CD4-positive, alpha-beta T cell treated with Interleukin-17A for 1 hour (primary cell): ENCODE data around the gene C6orf132.

ENCODE experiments used
- DNase-seq: peaks from one replicate; pipeline ENCODE4 v3.0.0-alpha.2; 2020

C6orf132 gene

DNA sequence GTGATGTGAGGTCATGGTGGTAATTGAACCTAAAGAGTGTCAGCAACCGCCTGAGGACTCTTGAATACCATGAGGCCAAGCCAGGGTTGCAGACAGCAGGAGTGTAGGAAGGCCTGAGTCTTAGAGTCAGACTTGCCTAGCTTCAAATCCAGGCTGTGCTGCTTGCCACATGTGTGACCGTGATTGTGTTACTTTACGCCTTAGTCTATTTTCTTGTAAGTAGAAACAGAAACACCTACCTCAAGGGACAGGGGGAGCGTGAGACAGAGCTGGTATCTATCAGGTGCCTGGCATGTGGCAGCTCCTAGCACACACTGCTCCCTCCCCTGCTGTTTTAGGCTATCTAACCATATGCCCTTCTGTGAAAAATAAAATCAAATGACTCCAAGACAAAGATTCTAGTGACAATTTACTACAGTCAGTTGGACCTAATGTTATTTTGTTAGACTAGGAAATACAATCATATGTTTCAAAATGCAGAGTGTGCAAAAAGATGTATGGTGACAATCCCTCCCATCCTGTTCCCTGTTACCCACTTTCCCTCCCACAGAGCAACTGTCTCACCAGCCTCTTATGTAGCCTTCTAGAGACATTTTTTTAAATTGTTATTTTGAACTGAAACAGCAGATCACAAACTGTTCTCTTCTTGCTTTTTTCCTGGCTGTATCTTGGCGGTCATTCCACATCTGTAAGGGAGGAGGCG is 70.4 kb downstream of the C6orf132 start:
- DNase-seq = no peak

DNA sequence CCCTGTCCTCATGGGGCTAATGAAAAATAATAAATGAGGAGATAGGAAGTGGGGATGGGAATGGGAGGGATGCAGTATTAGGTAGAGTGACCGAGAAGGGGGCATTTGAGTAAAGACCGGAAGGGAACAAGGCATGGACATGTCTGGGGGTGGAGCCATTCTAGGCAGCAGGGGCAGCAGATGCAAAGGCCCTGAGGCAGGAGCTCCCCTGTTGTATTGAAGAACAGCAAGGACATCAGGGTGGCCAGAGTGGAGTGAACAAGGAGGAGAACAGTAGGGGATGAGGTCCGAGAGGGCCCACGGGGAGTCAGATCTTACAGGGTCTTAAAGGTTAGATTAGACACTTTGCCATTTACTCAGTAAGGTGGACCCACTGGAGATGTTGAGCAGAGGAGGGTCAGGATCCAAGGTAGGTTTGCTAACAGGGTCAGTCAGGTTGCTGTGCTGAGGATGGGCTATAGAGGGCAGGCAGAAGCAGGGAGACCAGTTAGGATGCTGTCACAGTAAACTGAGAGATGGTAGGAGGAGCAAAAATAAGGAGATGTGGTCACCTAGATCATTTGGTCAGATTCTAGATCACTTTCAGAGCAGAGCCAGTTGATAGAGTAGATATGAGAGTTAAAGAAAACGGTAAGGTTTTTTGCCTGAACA is 73.4 kb downstream of the C6orf132 start:
- no peak for DNase-seq

DNA sequence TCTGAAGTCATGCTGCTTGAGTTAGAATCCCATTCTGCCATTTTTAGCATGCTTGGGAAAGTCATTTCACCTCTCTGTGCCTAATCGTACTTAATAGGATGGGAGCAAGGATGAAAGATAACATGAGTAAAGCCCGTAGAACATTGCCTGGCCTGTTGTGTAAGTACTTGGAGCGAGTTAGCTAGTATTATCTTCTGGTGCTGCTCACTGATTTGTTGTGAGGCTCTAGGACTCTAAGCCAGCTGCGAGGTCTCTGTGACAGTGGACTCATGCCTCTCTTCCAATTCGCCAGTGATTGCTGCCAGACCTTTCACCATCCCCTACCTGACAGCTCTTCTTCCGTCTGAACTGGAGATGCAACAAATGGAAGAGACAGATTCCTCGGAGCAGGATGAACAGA is 74.2 kb downstream of the C6orf132 start:
- no peak for DNase-seq

DNA sequence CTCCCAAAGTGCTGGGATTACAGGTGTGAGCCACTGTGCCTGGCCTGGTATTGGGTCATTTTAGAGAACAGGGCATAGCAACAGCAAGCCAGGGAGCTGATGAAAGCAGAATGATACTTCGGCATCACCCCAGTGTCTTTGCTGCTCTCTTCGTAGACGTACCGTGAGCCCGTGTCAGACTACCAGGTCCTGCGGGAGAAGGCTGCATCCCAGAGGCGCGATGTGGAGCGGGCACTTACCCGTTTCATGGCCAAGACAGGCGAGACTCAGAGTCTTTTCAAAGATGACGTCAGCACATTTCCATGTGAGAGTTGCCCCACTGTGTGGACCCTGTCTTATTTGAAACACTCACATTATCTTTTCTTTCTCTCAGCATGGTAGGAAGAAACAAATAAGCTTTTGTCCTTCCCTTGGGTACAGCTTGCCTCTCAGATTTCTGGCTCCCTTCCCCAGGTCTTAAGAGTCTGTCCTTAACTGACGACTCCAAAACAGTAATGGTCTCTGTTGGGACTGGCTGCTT is 76.2 kb downstream of the C6orf132 start:
- DNase-seq = no peak

DNA sequence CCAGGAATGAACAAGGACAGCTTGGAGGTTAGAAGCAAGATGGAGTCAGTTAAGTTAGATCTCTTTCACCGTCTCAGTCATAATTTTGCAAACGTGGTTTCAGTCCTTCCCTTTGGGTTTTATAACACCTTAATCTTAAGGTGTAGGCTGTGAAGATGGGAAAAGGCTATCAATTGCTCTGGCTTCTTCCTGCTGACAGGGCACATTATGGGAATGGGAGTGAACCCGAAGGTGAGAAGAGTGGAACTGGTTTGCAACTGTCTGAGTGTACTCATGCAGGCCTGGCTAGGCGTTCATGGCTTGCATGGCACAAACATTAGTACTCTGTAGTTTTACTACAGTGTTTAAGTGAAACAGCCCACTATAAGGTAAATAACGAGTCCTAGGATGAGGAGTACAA is 82.7 kb downstream of the C6orf132 start:
- no peak for DNase-seq

DNA sequence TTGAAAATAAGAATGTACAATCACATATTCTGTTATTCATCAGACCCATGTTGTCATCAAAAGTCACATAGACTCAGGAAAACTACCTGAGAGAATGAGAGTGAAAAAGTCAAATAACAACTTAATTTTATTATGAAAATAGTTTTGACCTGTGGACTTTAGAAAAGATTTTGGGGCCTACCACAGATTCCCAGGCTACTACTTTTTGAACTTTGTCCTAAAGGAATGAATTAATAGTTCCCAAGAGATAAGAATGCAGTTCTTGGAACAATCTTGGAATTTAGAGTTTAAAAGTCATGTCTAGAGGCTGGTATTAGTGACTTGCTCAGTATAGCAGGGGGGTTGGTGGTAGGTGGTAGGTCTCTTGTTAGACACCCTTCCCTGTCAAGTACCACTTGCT is 88.8 kb downstream of the C6orf132 start:
- no peak for DNase-seq

DNA sequence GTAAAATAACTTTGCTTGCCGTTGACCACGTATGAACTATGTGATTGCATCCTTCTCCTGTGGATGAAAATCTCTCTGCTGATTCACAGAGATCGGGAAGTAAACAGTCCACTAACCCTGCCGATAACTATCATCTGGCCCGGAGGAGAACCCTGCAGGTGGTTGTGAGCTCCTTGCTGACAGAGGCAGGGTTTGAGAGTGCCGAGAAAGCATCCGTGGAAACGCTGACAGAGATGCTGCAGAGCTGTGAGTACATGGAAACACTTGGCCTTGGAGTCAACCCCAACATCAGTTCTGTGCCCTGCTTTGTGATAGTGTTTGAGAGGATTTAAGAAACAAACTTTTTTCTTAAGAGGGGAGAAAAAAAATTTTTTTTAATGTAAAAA is 91.2 kb downstream of the C6orf132 start:
- DNase-seq = no peak
